Activated T-cell treated with anti-CD3 and anti-CD28 coated beads, Interleukin-2, amount 50 U/mL, for 4 hours (primary cell): Measurements from ENCODE around the gene KYNU. TPM values are rescaled to one million over a fixed set of nuclear protein-coding genes. Genes with fewer than 3 reads are reported as not detected.
"Not testable (repeated sequence)": the region's sequence is repeated elsewhere in the genome, so short reads cannot be mapped to it uniquely, and the experiment has no call there.

Experiments used
- ATAC-seq, 2 donors: fragments of 200-7000 bp; cut with Tn5 transposase; one replicate each; pipeline ENCODE4 v1.10.0; 2021
- DNase-seq: peaks from one replicate; pipeline ENCODE4 v3.0.0-alpha.2; 2020
- H3K27me3 Mint-ChIP-seq: one replicate; pipeline ENCODE4 v1.8.0; 2021; ENCODE audit warnings: low read depth, mixed read lengths
- H3K36me3 Mint-ChIP-seq: one replicate; pipeline ENCODE4 v1.8.0; 2022; ENCODE audit warnings: mixed read lengths; ENCODE audit not compliant: insufficient read depth
- H3K4me1 Mint-ChIP-seq: one replicate; pipeline ENCODE4 v1.8.0; 2021; ENCODE audit warnings: low read depth, mixed read lengths
- H3K4me3 Mint-ChIP-seq: one replicate; pipeline ENCODE4 v1.8.0; 2021; ENCODE audit warnings: mild to moderate bottlenecking, moderate library complexity, mixed read lengths
- H3K9me3 Mint-ChIP-seq: one replicate; pipeline ENCODE4 v1.8.0; 2021; ENCODE audit warnings: mixed read lengths
- total RNA-seq, 3 donors: library from RNA; stranded (reverse); gene quantifications; one replicate each; pipeline ENCODE4 v1.2.1, GENCODE V29; 2021

Gene KYNU
- total RNA-seq, 3 donors from 2014 or later = 0.83 to 1.5 (median 1.1) TPM

DNA sequence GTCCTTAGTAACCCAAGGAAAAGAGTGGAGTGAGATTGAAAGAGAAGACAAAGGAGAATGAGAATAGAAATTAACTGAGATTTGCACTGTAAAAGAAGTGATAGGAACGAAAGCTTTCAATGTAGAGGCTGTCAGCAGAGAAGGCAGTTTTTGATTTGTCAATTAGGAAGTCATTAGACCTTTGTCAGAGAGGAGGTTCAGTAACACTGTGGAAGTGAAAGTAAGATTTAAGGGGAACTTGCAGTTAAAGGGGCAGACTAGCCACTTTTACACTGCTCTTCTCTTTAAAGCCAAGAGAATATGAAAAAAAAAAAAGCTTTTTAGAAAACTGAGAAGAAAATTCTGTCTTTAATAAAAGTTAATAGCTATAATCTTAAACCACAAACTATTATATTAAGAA lies 11.5 kb upstream of the KYNU start:
- no peaks in the 10 kb centered on the region for H3K36me3 Mint-ChIP-seq
- H3K4me3 Mint-ChIP-seq = no peak overlapping the region
- peaks cover 5% of the 10 kb centered on the region for H3K27me3 Mint-ChIP-seq
- no peak for DNase-seq
- ATAC-seq = no peak
- H3K9me3 Mint-ChIP-seq = no peaks in the 10 kb centered on the region
- peaks cover 2% of the 10 kb centered on the region for H3K4me1 Mint-ChIP-seq

DNA sequence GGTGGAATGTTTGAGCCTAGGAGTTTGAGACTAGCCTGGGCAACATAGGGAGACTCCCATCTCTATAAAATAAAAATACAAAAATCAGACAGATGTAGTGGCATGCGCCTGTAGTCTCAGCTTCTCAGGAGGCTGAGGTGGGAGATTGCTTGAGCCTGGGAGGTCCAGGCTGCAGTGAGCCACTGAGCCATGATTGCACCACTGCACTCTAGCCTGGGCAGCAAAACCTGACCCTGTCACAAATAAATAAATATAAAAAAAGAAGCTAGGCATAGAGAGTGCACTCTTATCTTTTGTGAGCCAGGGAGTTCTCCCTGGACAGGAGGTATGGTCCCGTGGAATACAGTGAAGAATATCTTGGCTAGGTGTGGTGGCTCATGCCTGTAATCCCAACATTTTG lies 11.0 kb upstream of the KYNU start:
- Mint-ChIP-seq H3K4me1 (peaks cover 2% of the 10 kb centered on the region), H3K9me3 (no peaks in the 10 kb centered on the region), H3K27me3 (peaks cover 5% of the 10 kb centered on the region), H3K4me3 (no peak overlapping the region), H3K36me3 (no peaks in the 10 kb centered on the region)
- DNase-seq (no peak), ATAC-seq (no peak)

DNA sequence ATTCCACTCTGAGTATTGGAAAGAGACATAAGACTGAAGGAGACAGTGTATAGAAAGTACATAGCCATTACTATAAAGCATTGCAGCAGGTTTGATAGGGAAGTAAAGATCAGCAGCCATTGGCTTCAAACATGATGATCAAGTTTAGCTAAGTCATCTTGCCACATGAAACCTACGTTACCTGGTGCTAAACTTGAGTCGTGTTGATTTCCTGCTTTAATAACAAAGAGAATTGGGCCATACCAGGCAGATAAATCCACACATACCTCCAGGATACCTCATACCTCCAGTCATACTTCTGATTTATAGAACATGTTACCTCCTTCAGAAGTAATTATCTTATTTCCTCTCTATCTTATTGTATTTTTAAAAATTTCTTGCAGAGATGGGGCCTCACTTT lies 10.3 kb upstream of the KYNU start:
- Mint-ChIP-seq H3K9me3 (no peaks in the 10 kb centered on the region), H3K4me3 (no peak overlapping the region), H3K27me3 (peaks cover 5% of the 10 kb centered on the region), H3K4me1 (peaks cover 2% of the 10 kb centered on the region), H3K36me3 (no peaks in the 10 kb centered on the region)
- no peak for ATAC-seq
- DNase-seq = no peak

DNA sequence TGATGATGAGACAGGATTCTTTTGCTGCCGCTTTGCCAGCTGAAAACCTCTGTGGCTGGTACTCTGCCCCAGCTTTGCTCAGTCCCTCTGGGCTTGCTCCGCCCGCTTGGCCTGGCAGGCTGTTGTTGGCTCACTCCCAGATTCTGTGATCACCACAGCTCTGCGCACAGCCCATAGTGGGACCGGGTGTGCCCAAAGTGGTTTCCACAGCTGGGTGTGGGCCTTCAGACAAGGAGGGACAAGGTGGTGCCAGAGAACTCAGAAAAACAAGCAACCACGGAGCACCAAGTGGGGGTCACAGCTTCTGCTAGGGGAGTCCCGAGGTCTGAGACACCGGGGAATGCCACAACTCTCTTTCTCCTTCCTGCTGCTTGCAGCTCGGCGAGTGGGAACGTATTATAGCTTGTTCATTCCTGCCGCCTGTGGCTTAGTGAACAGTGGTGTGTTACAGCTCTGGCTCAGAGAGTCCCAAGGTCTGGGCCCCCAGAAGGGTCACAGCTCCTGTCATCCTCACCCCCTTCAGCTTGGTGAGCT lies 9.2 kb upstream of the KYNU start:
- Mint-ChIP-seq H3K9me3 (no peaks in the 10 kb centered on the region), H3K36me3 (no peaks in the 10 kb centered on the region), H3K4me1 (peaks cover 2% of the 10 kb centered on the region), H3K27me3 (peaks cover 5% of the 10 kb centered on the region), H3K4me3 (no peak overlapping the region)
- ATAC-seq (no peak), DNase-seq (no peak)

DNA sequence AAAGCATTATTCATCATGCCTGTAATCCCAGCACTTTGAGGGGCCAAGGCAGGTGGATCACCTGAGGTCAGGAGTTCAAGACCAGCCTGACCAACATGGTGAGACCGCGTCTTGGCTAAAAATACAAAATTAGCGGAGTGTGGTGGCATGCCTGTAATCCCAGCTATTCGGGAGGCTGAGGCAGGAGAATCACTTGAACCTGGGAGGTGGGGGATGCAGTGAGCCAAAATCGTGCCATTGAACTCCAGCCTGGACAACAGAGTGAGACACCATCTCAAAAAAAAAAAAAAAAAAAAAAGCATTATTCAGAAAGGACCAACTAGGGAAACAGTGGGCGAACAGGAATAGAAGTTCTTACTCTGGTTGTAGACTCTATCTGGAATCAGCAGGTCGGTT lies 8.4 kb upstream of the KYNU start:
- not testable (repeated sequence) for DNase-seq, H3K36me3 Mint-ChIP-seq, H3K4me3 Mint-ChIP-seq, ATAC-seq, H3K27me3 Mint-ChIP-seq, H3K4me1 Mint-ChIP-seq, H3K9me3 Mint-ChIP-seq

DNA sequence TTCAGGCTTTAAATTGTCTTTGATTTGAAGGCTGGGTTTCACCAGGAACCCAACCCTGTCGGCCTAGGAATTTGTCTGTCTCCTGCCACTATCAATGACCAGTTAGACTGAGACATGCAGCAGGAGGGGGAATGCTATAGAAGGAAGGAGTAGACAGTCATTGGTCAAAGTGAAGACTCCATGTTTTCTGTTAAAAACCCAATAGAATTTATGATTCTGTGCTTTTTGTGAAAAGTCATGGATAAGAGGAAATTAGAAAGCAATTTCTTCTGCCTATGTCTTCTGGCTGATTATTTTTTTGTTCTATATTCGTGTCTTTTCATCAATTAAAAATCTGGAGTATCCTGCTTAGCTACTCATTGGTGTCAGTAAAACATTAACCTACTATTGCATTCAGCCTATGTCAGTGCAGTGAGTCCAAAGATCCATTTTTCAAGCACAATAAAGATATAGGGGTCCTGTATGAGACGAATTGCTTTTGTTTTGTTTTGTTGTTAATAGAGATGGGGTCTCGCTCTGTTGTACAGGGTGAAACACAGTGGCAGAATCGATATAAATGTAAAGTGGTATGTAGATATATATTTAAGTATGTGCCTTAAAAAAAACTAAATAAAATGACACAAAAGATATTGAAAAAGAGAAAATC lies 7.9 kb upstream of the KYNU start:
- no peak for DNase-seq
- Mint-ChIP-seq H3K9me3 (no peaks in the 10 kb centered on the region), H3K27me3 (peaks cover 5% of the 10 kb centered on the region), H3K36me3 (no peaks in the 10 kb centered on the region), H3K4me3 (no peak overlapping the region), H3K4me1 (peaks cover 2% of the 10 kb centered on the region)
- no peak for ATAC-seq

DNA sequence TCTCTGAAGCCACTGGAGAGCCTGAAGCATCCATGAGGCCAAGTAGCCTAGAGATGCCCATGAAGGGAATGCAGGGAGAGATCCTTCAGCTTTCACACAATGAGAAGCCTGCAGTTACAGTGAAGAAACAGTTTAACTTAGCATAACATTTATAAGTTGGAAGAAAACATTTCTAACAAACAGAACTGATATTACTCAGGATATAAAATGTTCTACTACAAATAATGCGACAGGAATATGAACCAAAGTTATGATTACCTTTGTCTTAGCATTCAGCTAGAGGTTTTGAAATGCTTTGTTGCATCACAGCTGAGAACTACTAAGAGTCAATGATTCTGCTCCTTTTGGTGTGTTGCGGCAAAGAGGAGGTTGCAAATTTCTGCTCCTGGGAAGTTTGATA lies 6.9 kb upstream of the KYNU start:
- ATAC-seq (no peak), DNase-seq (no peak)
- Mint-ChIP-seq H3K4me3 (no peak overlapping the region), H3K36me3 (no peaks in the 10 kb centered on the region), H3K9me3 (no peaks in the 10 kb centered on the region), H3K4me1 (peaks cover 2% of the 10 kb centered on the region), H3K27me3 (peaks cover 2% of the 10 kb centered on the region)

DNA sequence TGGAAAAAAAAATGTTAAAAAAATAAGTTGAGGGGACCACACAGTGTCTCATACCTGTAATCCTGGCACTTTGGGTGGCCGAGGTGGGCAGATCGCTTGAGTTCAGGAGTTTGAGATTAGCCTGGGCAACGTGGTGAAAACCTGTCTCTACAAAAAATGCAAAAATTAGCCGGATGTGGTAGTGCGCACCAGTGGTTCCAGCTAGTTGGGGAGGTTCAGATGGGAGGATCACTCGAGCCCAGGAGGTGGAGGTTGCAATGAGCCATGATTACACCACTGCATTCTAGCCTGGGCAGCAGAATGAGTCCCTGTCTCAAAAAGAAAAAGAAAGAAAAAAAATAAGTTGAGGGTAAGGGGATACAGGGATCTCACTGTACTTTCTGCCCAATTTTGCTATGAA lies 6.1 kb upstream of the KYNU start:
- ATAC-seq (no peak), DNase-seq (no peak)
- Mint-ChIP-seq H3K9me3 (no peaks in the 10 kb centered on the region), H3K36me3 (no peaks in the 10 kb centered on the region), H3K27me3 (peaks cover 2% of the 10 kb centered on the region), H3K4me1 (no peaks in the 10 kb centered on the region), H3K4me3 (no peak overlapping the region)

DNA sequence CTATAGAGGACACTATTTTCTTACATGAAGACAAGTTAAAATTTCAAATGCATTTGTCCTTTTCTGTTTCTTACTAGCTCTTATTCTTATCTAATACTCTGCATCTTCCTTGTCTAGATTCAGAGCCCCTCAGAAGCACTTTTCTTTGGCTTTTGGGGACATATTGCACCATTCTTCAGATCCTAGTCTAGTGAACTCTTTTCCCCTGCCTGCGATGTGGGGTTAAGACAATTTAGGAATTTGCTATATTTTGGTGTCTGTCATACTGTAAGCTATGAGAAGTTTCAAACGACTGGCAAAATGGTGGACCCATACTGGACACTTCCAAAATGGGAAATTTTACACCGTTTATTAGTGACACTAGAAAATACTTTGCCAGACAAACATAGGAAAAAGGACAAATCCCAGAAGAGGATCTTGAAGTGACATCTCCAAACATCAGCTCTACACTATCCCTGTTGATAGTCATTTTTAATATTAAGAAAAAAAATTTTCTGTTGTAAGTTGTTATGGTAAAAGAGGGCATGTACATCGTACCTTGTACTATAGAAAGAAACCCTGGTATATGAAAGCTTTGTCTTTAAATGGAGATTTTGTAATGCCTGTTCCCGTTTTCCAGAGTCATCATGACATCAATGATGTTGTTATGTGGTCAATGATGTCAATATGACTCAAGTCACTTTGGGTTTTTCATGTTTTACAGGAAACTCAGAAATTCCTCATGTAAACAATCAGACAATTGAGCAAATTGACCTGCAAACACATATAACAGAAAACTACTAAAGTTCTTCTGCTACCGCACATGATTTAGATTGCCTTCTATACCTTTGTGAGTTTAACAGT lies 4.4 kb upstream of the KYNU start:
- H3K4me3 Mint-ChIP-seq = no peak overlapping the region

DNA sequence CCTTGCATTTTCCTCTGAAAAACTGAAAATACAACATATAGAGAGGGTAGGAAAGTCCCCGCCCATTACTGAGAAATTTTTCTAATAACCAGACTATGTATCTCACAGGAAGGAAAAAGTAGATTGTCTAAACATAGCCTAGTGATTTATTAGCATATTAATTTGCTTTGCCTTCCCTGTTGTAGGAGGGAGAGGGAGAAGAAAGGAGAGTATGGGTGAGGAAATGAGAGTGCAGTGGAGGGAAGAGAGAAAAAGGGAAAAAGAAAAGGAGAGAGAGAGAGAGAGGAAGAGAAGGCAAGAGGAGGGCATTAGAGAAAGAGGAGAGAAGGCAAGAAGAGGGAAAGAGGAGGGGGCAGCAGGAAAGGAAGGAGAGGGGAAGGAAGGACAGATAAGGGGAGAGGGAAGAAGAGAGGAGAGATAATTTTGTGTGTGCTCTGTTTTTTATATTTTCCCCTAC lies 3.6 kb upstream of the KYNU start:
- no peak for DNase-seq
- no peak overlapping the region for H3K4me3 Mint-ChIP-seq
- H3K27me3 Mint-ChIP-seq = no peaks in the 10 kb centered on the region
- no peak for ATAC-seq
- no peaks in the 10 kb centered on the region for H3K9me3 Mint-ChIP-seq
- no peaks in the 10 kb centered on the region for H3K36me3 Mint-ChIP-seq
- H3K4me1 Mint-ChIP-seq = no peaks in the 10 kb centered on the region

More for the DNA sequence above, 4.4 kb upstream of the KYNU start:
- no peak for DNase-seq
- ATAC-seq = no peak
- Mint-ChIP-seq H3K9me3 (no peaks in the 10 kb centered on the region), H3K36me3 (no peaks in the 10 kb centered on the region), H3K27me3 (no peaks in the 10 kb centered on the region), H3K4me1 (no peaks in the 10 kb centered on the region)

DNA sequence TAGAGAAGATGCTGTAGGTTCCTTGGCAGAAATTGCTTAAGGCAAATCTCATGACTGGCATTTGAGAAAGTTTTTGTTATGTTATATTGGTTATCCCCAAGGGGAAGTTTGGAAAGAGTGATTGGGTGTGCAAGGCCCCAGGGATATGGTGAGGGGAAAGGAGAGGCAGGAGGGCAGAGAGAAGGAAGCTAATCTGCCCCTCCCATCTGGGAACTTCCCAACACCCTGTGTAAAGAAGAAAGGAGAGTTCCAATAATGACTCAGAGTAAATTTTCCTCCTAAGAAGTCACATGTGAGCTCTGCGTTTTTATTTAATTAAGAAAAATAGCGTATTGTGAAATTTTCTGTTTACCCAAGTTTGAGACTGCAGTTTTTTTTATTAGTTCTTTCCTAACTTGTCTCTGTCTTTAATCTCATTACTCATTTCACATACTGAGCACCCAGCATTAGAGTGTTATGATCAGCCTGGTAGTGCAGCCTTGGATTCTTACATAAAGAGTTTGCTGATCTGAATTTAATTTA lies 3.1 kb upstream of the KYNU start:
- ATAC-seq (no peak), DNase-seq (no peak)
- Mint-ChIP-seq H3K36me3 (no peaks in the 10 kb centered on the region), H3K9me3 (no peaks in the 10 kb centered on the region), H3K4me1 (no peaks in the 10 kb centered on the region), H3K27me3 (no peaks in the 10 kb centered on the region), H3K4me3 (no peak overlapping the region)

DNA sequence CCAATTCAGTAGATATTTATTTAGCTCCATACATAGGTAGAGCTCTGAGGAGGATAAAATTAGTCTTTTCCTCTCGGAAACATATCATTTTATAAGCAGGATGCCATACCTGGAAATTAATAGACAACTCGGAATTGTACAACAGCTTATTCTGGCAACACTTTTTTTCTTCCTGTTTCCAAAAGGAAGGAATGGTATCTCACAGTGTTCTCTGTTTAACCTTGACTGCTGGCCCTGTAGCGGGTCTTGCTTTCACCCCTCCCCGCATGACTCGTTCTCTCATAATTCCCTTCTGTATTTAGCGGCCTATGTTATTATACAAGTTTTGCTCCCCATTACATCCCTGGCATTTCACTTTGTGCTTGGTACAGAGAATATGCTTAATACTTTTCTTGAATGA lies 2.5 kb upstream of the KYNU start:
- H3K27me3 Mint-ChIP-seq = no peaks in the 10 kb centered on the region
- no peak overlapping the region for H3K4me3 Mint-ChIP-seq
- H3K36me3 Mint-ChIP-seq = no peaks in the 10 kb centered on the region
- H3K9me3 Mint-ChIP-seq = no peaks in the 10 kb centered on the region
- DNase-seq (no peak), ATAC-seq (no peak)
- H3K4me1 Mint-ChIP-seq = no peaks in the 10 kb centered on the region

DNA sequence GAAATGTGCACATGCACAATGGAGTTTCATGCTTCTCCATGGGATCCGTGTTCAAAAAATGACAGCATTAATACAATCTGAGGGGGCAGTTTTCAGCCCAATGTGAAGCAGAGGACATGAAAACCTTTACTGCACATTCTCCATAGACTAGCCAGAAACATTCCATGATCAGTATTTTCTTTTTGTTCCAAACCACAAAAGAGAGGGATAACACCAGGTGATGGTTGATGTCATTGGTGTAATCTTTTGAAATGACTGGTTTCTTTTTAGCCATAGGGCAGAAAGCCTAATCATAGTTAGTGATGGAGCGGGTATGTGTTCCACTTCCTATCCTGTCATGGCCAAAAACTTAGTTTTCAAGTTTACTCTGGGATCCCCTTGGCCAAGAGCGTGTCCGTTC lies 1.8 kb upstream of the KYNU start:
- no peaks in the 10 kb centered on the region for H3K9me3 Mint-ChIP-seq
- DNase-seq (no peak), ATAC-seq (no peak)
- H3K27me3 Mint-ChIP-seq = no peaks in the 10 kb centered on the region
- H3K4me1 Mint-ChIP-seq = no peaks in the 10 kb centered on the region
- H3K4me3 Mint-ChIP-seq = no peak overlapping the region
- H3K36me3 Mint-ChIP-seq = no peaks in the 10 kb centered on the region

DNA sequence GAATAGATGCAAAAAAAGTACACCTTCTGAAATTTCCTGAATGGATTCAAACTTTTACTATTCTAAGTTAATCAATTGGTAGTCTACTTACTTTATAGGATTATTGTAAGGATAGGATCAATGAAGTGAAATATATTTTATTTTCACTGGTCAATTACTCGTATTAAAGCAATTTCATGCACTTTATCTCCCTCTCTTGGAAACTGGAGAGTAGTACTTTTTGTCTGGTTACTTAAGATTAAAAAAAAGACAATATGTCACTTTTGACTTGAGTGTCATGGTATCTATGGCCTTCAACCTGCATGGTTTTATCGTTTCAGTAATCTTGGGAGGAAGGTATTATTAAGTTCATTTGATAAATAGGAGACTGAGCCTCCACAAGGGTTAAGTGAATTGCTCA lies 1.0 kb upstream of the KYNU start:
- no peaks in the 10 kb centered on the region for H3K36me3 Mint-ChIP-seq
- no peaks in the 10 kb centered on the region for H3K9me3 Mint-ChIP-seq
- H3K4me1 Mint-ChIP-seq = no peaks in the 10 kb centered on the region
- no peak for DNase-seq
- no peaks in the 10 kb centered on the region for H3K27me3 Mint-ChIP-seq
- ATAC-seq = no peak
- H3K4me3 Mint-ChIP-seq = no peak overlapping the region
